A673 (cell line): ENCODE data around the gene HSPD1. TPM values are rescaled to one million over a fixed set of nuclear protein-coding genes. Genes with fewer than 3 reads are reported as not detected.
A peak's percentile ranks its signal among the peaks of the same experiment; 100 is the strongest.

Experiments
- BruUV-seq: library from RNA; stranded (reverse); fragments of 400-500 nt; replicated peaks from 2 replicates; lab custom pipeline; 2021; lab: Mats Ljungman, UMichigan
- CTCF ChIA-PET: fragments of 300-600 bp; sonication (Branson Sonifier 250); formaldehyde crosslinking; loops from one replicate; lab custom pipeline; 2022; ENCODE audit warnings: antibody characterized with exemption; lab: Charles Lee
- POLR2A ChIA-PET: fragments of 300-600 bp; sonication (Branson Sonifier 250); formaldehyde crosslinking; loops from one replicate; lab custom pipeline; 2022; ENCODE audit warnings: antibody characterized with exemption; ENCODE audit not compliant: low non-redundant PET; lab: Charles Lee
- DNase-seq: peaks from one replicate; pipeline ENCODE4 v3.0.0-alpha.2; 2015; ENCODE audit warnings: low spot score
- H3K27ac ChIP-seq: fragments of 200-600 bp; sonication (generic); 2 replicates; pipeline ENCODE4 v1.5.1; 2016; ENCODE audit warnings: mixed run types, low read depth, mild to moderate bottlenecking, mixed read lengths, antibody characterized with exemption, low read length; ENCODE audit not compliant: poor library complexity, severe bottlenecking
- H3K27me3 ChIP-seq: fragments of 200-600 bp; sonication (generic); replicated peaks from 2 replicates; pipeline ENCODE4 v1.6.1; 2017; ENCODE audit warnings: mixed run types, low read depth, mild to moderate bottlenecking, mixed read lengths, antibody characterized with exemption, low read length; ENCODE audit not compliant: insufficient read depth, poor library complexity
- H3K36me3 ChIP-seq: fragments of 200-600 bp; sonication (generic); 2 replicates; pipeline ENCODE4 v1.6.1; 2016; ENCODE audit warnings: mixed run types, mild to moderate bottlenecking, mixed read lengths, antibody characterized with exemption, low read length; ENCODE audit not compliant: insufficient read depth, poor library complexity, severe bottlenecking
- H3K4me1 ChIP-seq: fragments of 200-600 bp; sonication (generic); 2 replicates; pipeline ENCODE4 v1.6.1; 2017; ENCODE audit warnings: mixed run types, mild to moderate bottlenecking, mixed read lengths, antibody characterized with exemption, low read length; ENCODE audit not compliant: insufficient read depth, poor library complexity, severe bottlenecking
- H3K4me3 ChIP-seq: fragments of 200-600 bp; sonication (generic); 2 replicates; pipeline ENCODE4 v1.5.1; 2016; ENCODE audit warnings: low read depth, mixed run types, mild to moderate bottlenecking, mixed read lengths, low read length; ENCODE audit not compliant: poor library complexity, severe bottlenecking
- H3K9me3 ChIP-seq: fragments of 200-600 bp; sonication (generic); 2 replicates; pipeline ENCODE4 v1.6.1; 2016; ENCODE audit warnings: mixed run types, low read depth, mild to moderate bottlenecking, mixed read lengths, antibody characterized with exemption, low read length; ENCODE audit not compliant: poor library complexity, severe bottlenecking
- CTCF ChIP-seq: fragments of 300-800, 200-600 bp; sonication (generic); conservative IDR thresholded peaks from 2 replicates; pipeline ENCODE4 v1.5.1; 2017; ENCODE audit warnings: low read depth, mild to moderate bottlenecking, antibody characterized with exemption, low read length, moderate library complexity, mixed read lengths
- EZH2 ChIP-seq: fragments of 200-600 bp; sonication (generic); IDR thresholded peaks from 2 replicates; pipeline ENCODE4 v1.6.1; 2017; ENCODE audit warnings: borderline replicate concordance, low read depth, mild to moderate bottlenecking, mixed read lengths, antibody characterized with exemption, low read length; ENCODE audit not compliant: poor library complexity, severe bottlenecking
- intact Hi-C: fragments of 100-400 bp; cut with micrococcal nuclease; formaldehyde crosslinking; loops from one replicate; pipeline ENCODE4 v1.10.0; 2022; ENCODE audit not compliant: unreplicated experiment
- total RNA-seq: library from RNA; stranded (reverse); gene quantifications from 2 replicates; pipeline ENCODE4 v1.2.3, GENCODE V29; 2021

Gene HSPD1
- total RNA-seq, 1 experiment from 2014 or later = 812 TPM

- Histone ChIP-seq H3K4me1 (peaks cover 4% of the 10 kb centered on the region), H3K36me3 (peaks cover 1% of the 10 kb centered on the region), H3K9me3 (peaks cover 1% of the 10 kb centered on the region), H3K27ac (peak overlapping the region; percentile 91), H3K4me3 (peak overlapping the region; percentile 83), H3K27me3 (no peaks in the 10 kb centered on the region)
- DNase-seq = no peak
- TF ChIP-seq EZH2 = no peak
- POLR2A ChIA-PET = interaction anchor here (0.9 kb wide), 1 partner anchor 15 kb away, joined by 3 read pairs; the partner anchor contains the start of genes HSPD1 and HSPE1
- intact Hi-C loops = no loop called here
- CTCF ChIA-PET = no interaction called here
- BruUV-seq = no TSS peak
Observed at GRCh38 chr2:197515315-197515738, 15.7 kb upstream of the HSPD1 start.

- intact Hi-C loops = no loop called here
- CTCF ChIA-PET = no interaction called here
Observed at GRCh38 chr2:197514754-197515153, 15.1 kb upstream of the HSPD1 start.

GRCh38 chr2:197513915-197514314, 14.3 kb upstream of the HSPD1 start:
- BruUV-seq = no TSS peak
- Histone ChIP-seq H3K27me3 (no peaks in the 10 kb centered on the region), H3K27ac (no peak overlapping the region), H3K36me3 (no peaks in the 10 kb centered on the region), H3K9me3 (no peaks in the 10 kb centered on the region), H3K4me1 (peaks cover 4% of the 10 kb centered on the region), H3K4me3 (no peak overlapping the region)
- intact Hi-C loops = no loop called here
- DNase-seq = no peak
- ChIA-PET CTCF (no interaction called here), POLR2A (no interaction called here)
- TF ChIP-seq CTCF (no peak), EZH2 (no peak)

More at GRCh38 chr2:197514754-197515153, 15.1 kb upstream of the HSPD1 start:
- Histone ChIP-seq H3K27ac (peak overlapping the region; percentile 91), H3K36me3 (no peaks in the 10 kb centered on the region), H3K9me3 (no peaks in the 10 kb centered on the region), H3K4me3 (peak overlapping the region; percentile 83), H3K4me1 (peaks cover 4% of the 10 kb centered on the region), H3K27me3 (no peaks in the 10 kb centered on the region)
- POLR2A ChIA-PET = interaction anchor here (0.9 kb wide), 1 partner anchor 15 kb away, joined by 3 read pairs; the partner anchor contains the start of genes HSPD1 and HSPE1
- BruUV-seq = no TSS peak
- TF ChIP-seq CTCF (no peak), EZH2 (no peak)
- no peak for DNase-seq

- Histone ChIP-seq H3K4me1 (peaks cover 13% of the 10 kb centered on the region), H3K4me3 (no peak overlapping the region), H3K36me3 (peaks cover 33% of the 10 kb centered on the region), H3K9me3 (no peaks in the 10 kb centered on the region), H3K27ac (no peak overlapping the region), H3K27me3 (no peaks in the 10 kb centered on the region)
- no peak for DNase-seq
- intact Hi-C loops = no loop called here
- CTCF ChIA-PET = no interaction called here
- POLR2A ChIA-PET = no interaction called here
- TF ChIP-seq CTCF (no peak), EZH2 (no peak)
- BruUV-seq = no TSS peak
Observed at GRCh38 chr2:197506658-197507057, 7.0 kb upstream of the HSPD1 start.
